Lung microvascular endothelial cell (primary cell): Measurements from ENCODE around the gene RUFY2. TPM values are rescaled to one million over a fixed set of nuclear protein-coding genes. Genes with fewer than 3 reads are reported as not detected.

Experiments
- DNase-seq, 2 donors: peaks; one replicate each; pipeline versions ENCODE4 v3.0.0 to v3.0.0-alpha.2; 2010; ENCODE audit warnings: low read depth in 2 of 2
- total RNA-seq: library from RNA; depleted of rRNA; stranded (reverse); fragments of >200 nt; gene quantifications from 2 replicates; pipeline ENCODE4 v1.2.1, GENCODE V29; 2014

Gene RUFY2
- total RNA-seq, 1 donor from 2014 or later, result 17.3 TPM

GRCh38 chr10:68364101-68364886 lies 42.8 kb downstream of the RUFY2 start:
- DNase-seq, result no peak

- DNase-seq, result no peak
Measured at GRCh38 chr10:68362590-68362989, 44.5 kb downstream of the RUFY2 start.

GRCh38 chr10:68359189-68359588 lies 47.9 kb downstream of the RUFY2 start:
- DNase-seq, result no peak

GRCh38 chr10:68353537-68353936 lies 53.5 kb downstream of the RUFY2 start:
- no peak for DNase-seq

- DNase-seq, result peak; percentile 66 to 71
Measured at GRCh38 chr10:68348265-68348741, 58.8 kb downstream of the RUFY2 start.

- no peak for DNase-seq
Measured at GRCh38 chr10:68346774-68347173, 60.3 kb downstream of the RUFY2 start.

- DNase-seq, result no peak
Measured at GRCh38 chr10:68345621-68346020, 61.5 kb downstream of the RUFY2 start.

- DNase-seq, result no peak
Measured at GRCh38 chr10:68342909-68343516, 64.1 kb downstream of the RUFY2 start.

GRCh38 chr10:68340358-68341080 lies 66.6 kb downstream of the RUFY2 start:
- DNase-seq, result no peak

GRCh38 chr10:68336754-68337351 lies 70.2 kb downstream of the RUFY2 start:
- DNase-seq, result no peak

GRCh38 chr10:68334672-68335467 lies 72.2 kb downstream of the RUFY2 start:
- DNase-seq, result no peak

GRCh38 chr10:68333440-68334431 lies 73.3 kb downstream of the RUFY2 start:
- DNase-seq, result peak in 1 of 2 donors; percentile 16

- no peak for DNase-seq
Measured at GRCh38 chr10:68333058-68333395, 74.0 kb downstream of the RUFY2 start.

GRCh38 chr10:68332259-68333057 lies 74.6 kb downstream of the RUFY2 start, which contains the start of gene PBLD:
Gene PBLD (minus strand): TSS chr10:68332928. CDS start chr10:68306844, 26,084 bp downstream.
- peak; percentile 82 to 86 for DNase-seq

- peak; percentile 98 to 99 for DNase-seq
Measured at GRCh38 chr10:68331455-68332258, 75.4 kb downstream of the RUFY2 start, which contains the start of gene HNRNPH3. Gene HNRNPH3 (plus strand): TSS chr10:68332064. CDS start chr10:68337222, 5,158 bp downstream.

GRCh38 chr10:68330852-68331454 lies 76.1 kb downstream of the RUFY2 start:
- no peak for DNase-seq

GRCh38 chr10:68329506-68329861 lies 77.6 kb downstream of the RUFY2 start:
- no peak for DNase-seq
